GM12865 (cell line): ENCODE measurements around the gene CHRND.

Experiments
- DNase-seq: peaks from one replicate; pipeline ENCODE4 v3.0.0; 2010; ENCODE audit warnings: low read depth
- H3K4me3 ChIP-seq: 2 replicates; pipeline ENCODE4 v1.5.1; 2011; ENCODE audit warnings: mild to moderate bottlenecking, low read depth, low read length, control low read depth
- TF ChIP-seq, protein P1 (sequence below): IDR thresholded peaks from 2 replicates; pipeline ENCODE4 v1.5.1; 2011; ENCODE audit warnings: low read length, control low read depth, low read depth, inconsistent platforms; ENCODE audit not compliant: insufficient read depth; ENCODE audit errors: missing control alignments

The CHRND gene

GRCh38 chr2:232571026-232571474 is 45.1 kb downstream of the CHRND start:
- no peak overlapping the region for H3K4me3 ChIP-seq
- TF ChIP-seq, protein P1, sequence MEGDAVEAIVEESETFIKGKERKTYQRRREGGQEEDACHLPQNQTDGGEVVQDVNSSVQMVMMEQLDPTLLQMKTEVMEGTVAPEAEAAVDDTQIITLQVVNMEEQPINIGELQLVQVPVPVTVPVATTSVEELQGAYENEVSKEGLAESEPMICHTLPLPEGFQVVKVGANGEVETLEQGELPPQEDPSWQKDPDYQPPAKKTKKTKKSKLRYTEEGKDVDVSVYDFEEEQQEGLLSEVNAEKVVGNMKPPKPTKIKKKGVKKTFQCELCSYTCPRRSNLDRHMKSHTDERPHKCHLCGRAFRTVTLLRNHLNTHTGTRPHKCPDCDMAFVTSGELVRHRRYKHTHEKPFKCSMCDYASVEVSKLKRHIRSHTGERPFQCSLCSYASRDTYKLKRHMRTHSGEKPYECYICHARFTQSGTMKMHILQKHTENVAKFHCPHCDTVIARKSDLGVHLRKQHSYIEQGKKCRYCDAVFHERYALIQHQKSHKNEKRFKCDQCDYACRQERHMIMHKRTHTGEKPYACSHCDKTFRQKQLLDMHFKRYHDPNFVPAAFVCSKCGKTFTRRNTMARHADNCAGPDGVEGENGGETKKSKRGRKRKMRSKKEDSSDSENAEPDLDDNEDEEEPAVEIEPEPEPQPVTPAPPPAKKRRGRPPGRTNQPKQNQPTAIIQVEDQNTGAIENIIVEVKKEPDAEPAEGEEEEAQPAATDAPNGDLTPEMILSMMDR, result no peak
- no peak for DNase-seq

DNA sequence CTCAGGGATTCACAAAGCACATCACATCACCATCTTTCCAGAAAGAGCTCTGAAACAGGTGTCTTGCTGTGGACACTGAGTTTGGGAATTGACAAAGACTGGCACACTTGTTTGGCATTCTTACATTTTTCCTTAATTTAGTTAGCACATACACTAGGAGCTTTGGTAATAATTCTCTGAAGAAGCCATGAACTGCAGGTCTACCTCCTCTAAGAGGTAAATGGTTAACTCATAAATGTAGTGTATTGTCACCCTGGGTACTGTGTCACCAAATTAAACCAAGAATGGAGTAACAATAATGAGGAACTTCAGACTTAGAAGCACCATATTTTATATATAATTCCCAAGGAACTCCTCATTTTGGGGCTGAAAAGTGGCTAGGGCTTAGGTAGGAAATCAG is 47.1 kb downstream of the CHRND start:
- TF ChIP-seq, protein P1, result no peak
- DNase-seq, result no peak
- H3K4me3 ChIP-seq, result no peak overlapping the region

DNA sequence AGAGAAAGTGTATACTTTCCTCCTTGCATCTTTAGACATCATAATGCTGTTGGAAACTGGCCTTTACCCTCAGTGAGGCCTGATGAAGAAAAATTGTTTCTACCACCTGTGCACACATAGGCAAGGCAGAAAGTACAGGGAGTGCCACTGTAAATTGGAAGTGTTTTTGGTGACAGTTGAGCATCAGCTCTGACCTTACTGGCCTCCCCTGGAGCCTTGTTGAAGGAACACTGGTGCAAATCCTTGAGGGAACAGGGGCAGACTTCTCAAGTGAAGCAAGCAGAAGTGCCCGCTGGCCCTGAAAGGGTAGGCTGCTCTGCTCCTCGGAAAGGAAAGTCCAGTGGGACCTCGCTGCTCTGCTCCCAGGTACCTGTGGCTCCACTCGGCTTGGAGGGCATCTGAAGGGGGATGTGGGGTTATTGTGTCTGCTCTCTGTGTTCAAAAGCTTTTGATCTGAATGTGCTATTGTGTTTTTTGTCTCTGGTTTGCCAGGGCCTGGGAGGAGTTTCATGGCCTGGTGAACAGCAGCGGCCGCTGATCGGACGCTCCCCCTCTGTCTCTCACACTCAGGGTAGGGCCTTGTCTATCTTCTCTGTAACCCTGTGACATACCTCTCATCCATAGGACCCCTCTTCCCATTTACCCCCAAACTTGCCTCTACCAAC is 47.9 kb downstream of the CHRND start:
- no peak overlapping the region for H3K4me3 ChIP-seq
- DNase-seq, result no peak
- TF ChIP-seq, protein P1, result no peak

GRCh38 chr2:232574674-232575403 is 48.9 kb downstream of the CHRND start:
- H3K4me3 ChIP-seq, result no peak overlapping the region

GRCh38 chr2:232575404-232575746 is 49.4 kb downstream of the CHRND start:
- no peak for DNase-seq
- H3K4me3 ChIP-seq, result no peak overlapping the region
- TF ChIP-seq, protein P1, result no peak

More at GRCh38 chr2:232574674-232575403, 48.9 kb downstream of the CHRND start:
- TF ChIP-seq, protein P1, result no peak
- DNase-seq, result no peak

- no peak for DNase-seq
- TF ChIP-seq, protein P1, result no peak
- H3K4me3 ChIP-seq, result no peak overlapping the region
Observed at GRCh38 chr2:232576995-232577394, 51.0 kb downstream of the CHRND start.
